Subcutaneous adipose tissue (tissue), 4 donors: ENCODE measurements around the gene LCN9. TPM values are rescaled to one million over a fixed set of nuclear protein-coding genes. Genes with fewer than 3 reads are reported as not detected.

Experiments used
- total RNA-seq, 4 donors: library from RNA; depleted of rRNA; stranded (reverse); fragments of >200 nt; gene quantifications; one replicate each; pipeline ENCODE4 v1.1.0, GENCODE V29; 2016
- TF ChIP-seq, protein P1 (sequence below): fragments of 450-650 bp; IDR thresholded peaks from one replicate; pipeline ENCODE4 v1.5.1; 2016; ENCODE audit warnings: low read depth, mild to moderate bottlenecking, control low read depth, antibody characterized with exemption, moderate library complexity

LCN9 gene
- total RNA-seq, 4 donors from 2014 or later, result not detected

DNA sequence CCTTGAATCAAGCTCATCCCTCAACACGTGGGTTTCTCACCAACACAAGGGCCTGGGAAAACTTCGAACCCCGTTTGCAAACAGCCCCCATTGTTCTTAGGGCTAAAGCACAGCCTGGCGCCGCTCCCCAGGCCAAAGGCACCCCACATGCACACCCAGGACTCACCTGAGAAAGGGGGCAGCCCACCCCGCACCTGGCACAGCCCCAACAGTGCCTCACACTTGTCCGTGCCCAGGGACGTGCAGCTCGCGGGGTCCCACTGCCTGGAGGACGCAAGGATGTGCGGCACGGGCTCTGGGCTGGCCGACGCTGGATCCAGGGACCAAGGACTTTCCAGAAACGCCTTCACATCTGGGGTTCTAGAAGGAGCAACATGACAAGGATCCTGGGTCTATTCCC lies 33.3 kb downstream of the LCN9 start:
- TF ChIP-seq, protein P1, sequence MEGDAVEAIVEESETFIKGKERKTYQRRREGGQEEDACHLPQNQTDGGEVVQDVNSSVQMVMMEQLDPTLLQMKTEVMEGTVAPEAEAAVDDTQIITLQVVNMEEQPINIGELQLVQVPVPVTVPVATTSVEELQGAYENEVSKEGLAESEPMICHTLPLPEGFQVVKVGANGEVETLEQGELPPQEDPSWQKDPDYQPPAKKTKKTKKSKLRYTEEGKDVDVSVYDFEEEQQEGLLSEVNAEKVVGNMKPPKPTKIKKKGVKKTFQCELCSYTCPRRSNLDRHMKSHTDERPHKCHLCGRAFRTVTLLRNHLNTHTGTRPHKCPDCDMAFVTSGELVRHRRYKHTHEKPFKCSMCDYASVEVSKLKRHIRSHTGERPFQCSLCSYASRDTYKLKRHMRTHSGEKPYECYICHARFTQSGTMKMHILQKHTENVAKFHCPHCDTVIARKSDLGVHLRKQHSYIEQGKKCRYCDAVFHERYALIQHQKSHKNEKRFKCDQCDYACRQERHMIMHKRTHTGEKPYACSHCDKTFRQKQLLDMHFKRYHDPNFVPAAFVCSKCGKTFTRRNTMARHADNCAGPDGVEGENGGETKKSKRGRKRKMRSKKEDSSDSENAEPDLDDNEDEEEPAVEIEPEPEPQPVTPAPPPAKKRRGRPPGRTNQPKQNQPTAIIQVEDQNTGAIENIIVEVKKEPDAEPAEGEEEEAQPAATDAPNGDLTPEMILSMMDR, result no peak

DNA sequence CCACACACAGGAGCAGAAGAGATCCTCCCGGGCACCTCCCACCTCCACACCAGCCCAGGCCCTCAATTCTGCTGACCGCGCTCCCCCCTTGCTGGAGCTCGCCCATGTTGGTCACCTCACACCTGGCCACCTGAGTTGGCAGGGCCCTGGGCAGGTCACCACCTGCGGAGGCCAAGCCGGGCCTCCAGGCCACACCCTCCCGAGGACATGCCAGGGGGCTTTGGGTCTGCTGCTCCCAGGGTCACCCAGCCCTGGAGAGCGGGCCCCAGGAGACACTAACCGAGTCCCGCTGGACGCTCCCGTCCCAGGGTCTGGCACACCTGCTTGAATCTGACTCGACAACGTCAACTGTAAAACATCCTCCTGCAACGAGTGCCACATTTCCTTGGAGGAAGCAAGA lies 34.1 kb downstream of the LCN9 start:
- TF ChIP-seq, protein P1, result no peak

DNA sequence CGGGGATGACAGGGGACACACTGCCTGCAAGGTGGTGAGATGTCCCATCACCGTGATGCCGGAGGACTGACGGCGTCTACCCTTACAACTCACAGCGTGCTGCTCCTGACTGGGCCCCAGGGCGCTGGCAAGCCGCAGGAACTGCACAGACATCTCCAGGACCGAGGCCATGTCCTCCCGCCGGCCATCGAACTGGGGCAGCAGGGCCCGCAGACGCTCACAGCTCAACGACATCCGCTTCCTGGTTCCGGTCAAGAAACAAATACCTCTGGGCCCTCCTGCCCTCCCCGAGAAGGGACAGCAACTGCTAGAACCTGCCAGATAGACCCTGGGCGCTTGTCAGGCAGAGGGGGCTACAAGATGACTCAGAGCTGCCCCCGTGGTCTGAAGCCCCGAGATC lies 35.1 kb downstream of the LCN9 start:
- TF ChIP-seq, protein P1, result no peak

DNA sequence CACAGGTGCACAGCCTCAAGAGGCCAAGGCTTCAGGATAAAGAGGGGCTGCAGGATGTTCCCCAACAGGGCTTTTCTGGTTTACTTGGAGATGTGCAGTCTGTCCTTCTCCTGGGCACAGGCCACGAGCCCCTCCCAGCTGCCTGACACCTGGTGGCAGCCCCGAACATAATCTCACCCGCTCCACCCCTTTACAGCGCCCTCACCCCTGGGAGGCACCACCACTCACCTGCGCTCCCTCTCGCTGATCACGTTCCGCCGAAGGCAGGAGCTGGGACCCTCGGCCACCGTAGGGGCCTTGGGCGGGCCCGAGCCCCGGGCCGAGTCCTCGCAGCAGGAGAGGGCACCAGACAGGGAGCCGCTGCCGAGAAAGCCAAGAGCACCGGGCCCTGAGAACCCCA lies 35.7 kb downstream of the LCN9 start:
- TF ChIP-seq, protein P1, result no peak

DNA sequence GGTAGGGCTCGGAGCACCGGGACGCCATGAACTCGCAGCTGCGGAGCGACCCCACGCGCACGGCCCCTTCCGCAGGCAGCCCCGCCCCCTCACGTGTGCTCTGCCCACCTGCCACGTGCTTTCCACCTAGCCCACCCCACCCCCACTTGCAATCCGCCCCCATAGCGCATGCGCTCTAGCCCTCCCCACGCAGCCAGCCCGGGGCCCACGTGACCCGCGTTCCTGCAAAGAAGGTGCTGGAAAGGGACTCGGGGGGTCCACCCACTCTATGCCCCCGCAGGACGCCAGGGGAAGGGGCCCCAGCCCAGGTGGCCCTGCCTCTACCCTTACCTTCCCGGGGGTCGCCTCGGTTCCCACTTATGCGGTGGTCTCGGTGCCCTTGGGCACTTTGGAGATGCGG lies 36.3 kb downstream of the LCN9 start, which contains the start of gene SOHLH1:
Gene SOHLH1, minus strand, starts transcription at position 42 of the 400 bp plus-strand sequence. Its CDS starts 14 bp downstream, at position 28.
- TF ChIP-seq, protein P1, result no peak

DNA sequence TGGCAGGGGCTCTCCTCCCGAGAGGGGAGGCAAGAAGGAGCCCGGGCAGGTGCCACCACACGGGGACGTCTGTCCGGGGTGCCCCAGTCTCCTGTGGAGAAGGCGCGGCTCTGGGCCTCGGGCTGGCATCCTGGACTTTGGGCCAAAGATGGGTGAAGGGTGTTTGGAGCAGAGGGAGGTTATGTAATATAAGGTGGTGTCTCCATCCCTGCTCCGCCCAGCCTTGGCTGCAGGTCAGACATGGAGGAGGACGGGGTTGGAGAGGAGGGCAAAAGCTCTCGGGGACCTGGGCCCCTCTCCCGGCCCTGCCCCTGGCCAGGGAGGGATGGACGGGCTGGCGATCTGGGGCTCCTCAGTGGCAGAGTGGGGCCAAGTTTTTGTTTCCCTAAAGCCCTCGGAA lies 37.4 kb downstream of the LCN9 start:
- TF ChIP-seq, protein P1, result no peak

DNA sequence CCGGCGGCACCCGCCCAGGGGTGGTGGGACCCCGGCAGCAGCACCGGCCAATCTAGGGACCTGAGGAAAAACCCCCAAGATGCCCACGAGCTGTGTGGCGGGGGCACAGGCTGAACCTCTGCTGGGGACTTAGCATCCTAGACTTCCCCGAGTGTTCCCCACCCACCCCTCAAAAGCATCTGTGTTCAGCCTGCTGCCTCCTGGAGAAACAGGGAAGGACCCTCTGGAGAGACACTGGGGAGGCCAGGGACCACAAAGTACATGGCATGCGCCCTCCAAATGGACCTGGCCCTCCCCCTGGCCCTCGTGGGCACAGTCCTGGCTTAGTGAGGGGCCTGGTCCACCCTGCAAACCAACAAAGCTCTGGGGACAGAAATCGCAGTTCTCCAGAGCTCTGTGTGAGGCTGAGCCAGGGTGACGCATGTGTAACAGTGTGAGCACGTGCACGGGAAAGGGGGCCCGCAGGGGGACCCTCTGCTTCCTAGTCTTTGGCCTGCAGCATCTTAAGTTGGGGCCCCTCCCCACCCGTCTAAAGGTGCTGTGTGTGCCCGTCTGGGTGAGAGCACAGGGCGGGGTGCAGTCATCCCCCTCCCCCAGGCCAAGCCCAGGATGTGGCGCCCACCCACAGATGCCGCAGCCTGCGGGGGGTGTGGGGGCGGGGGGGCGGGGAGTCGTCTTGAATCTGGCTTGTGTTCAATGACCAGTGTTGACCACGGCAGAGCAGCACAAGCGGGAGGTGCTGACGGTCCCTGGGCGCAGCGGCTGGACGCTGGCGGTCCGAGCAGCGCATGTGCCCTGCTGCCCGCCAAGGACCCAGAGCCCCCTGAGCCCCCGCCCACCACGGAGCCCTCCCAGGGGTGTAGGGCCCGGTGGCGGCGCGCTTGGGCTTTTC lies 38.2 kb downstream of the LCN9 start:
- TF ChIP-seq, protein P1, result no peak
